ENCODE data around the gene KISS1R.

DNA sequence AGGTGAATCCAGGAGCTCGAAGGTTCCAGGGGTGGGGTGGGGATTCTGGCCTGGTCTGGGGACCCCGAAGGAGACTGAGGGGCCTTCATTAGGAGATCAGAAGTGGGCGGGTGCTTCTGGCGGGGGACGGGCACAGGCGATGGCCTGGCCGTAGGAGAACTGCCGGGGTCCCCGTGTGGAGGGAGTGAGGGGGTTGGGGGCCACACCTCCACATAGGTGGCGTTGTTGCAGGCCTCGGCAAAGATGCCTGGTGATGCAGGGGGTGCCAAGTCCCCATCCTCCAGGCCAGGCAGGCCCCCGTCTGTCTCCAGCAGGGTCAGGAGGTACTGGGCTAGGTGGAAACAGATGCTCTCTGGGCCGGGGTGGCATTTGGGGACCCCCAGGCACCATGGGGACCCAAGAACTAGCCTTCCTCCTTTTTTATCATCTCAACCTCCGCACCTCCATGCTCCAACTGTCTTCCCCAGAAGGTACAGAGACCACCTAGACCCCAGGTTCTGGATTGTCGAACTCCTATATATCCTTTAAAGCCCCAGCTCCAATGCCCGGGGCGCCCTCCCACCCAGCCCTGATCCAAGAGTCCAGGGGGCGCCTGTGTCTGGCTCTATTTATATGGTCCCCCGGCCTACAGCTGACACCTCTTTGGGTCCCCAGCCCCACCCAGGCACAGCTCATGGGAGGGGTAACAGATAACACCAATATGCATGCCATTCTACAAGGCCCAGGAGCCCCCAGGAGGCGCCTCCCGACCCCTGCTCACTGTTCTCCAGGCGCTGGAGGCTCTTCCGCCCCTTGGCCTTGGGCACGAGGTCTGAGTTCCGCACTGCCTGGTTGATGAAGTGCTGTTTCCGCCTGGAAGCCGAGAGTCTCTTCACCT, 15.7 kb upstream of the KISS1R start:
- TF ChIP-seq, protein P1, sequence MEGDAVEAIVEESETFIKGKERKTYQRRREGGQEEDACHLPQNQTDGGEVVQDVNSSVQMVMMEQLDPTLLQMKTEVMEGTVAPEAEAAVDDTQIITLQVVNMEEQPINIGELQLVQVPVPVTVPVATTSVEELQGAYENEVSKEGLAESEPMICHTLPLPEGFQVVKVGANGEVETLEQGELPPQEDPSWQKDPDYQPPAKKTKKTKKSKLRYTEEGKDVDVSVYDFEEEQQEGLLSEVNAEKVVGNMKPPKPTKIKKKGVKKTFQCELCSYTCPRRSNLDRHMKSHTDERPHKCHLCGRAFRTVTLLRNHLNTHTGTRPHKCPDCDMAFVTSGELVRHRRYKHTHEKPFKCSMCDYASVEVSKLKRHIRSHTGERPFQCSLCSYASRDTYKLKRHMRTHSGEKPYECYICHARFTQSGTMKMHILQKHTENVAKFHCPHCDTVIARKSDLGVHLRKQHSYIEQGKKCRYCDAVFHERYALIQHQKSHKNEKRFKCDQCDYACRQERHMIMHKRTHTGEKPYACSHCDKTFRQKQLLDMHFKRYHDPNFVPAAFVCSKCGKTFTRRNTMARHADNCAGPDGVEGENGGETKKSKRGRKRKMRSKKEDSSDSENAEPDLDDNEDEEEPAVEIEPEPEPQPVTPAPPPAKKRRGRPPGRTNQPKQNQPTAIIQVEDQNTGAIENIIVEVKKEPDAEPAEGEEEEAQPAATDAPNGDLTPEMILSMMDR (conservative IDR thresholded peaks at IDR 0.05 in 1 of 2, IDR thresholded peaks at IDR 0.05 in 1 of 2; ENCODE audit: low read depth in 1 of 2, low read length in 2 of 2): no peak
- no peak for TF ChIP-seq EZH2 (IDR thresholded peaks at IDR 0.05; ENCODE audit: low read length, missing control alignments)

Data from fibroblast of lung (primary cell).